GM12878 (cell line): ENCODE results near the gene PDE11A. TPM values are rescaled to one million over a fixed set of nuclear protein-coding genes. Genes with fewer than 3 reads are reported as not detected.

Experiments used
- ATAC-seq: fragments of 200-7000 bp; cut with Tn5 transposase; 3 replicates; pipeline ENCODE4 v1.9.1; 2020; ENCODE audit warnings: mild to moderate bottlenecking, moderate library complexity
- BruUV-seq: library from RNA; stranded (reverse); fragments of 400-500 nt; replicated peaks from 2 replicates; lab custom pipeline; 2021; lab: Mats Ljungman, UMichigan
- CTCF ChIA-PET: fragments of 300-600 bp; sonication (Branson Sonifier 250); formaldehyde crosslinking; extraction: SDS; loops from one replicate; lab custom pipeline; 2021; ENCODE audit warnings: inconsistent platforms; lab: Yijun Ruan, JAX
- POLR2A ChIA-PET: fragments of 350-600 bp; formaldehyde crosslinking; extraction: SDS; loops from one replicate; lab custom pipeline; 2021; ENCODE audit warnings: inconsistent platforms; lab: Charles Lee
- RAD21 ChIA-PET: fragments of 300-600 bp; sonication (Branson Sonifier 250); formaldehyde crosslinking; loops from one replicate; lab custom pipeline; 2023; ENCODE audit warnings: antibody characterized with exemption; ENCODE audit not compliant: unreplicated experiment; lab: Charles Lee
- SMC1A ChIA-PET: fragments of 300-600 bp; sonication (Branson Sonifier 250); formaldehyde crosslinking; loops from one replicate; lab custom pipeline; 2023; ENCODE audit not compliant: unreplicated experiment, uncharacterized antibody; lab: Charles Lee
- DNase-seq: peaks from one replicate; pipeline ENCODE4 v3.0.0-alpha.2; 2011; ENCODE audit warnings: low read depth, low spot score
- FAIRE-seq: peaks from 3 replicates; lab custom pipeline; 2011; peaks lifted over from hg19 to GRCh38; lab: Jason Lieb, UNC
- H2AFZ ChIP-seq: 2 replicates; pipeline ENCODE4 v1.6.0; 2011; ENCODE audit warnings: low read depth, low read length, control low read depth; ENCODE audit not compliant: control insufficient read depth
- H3K27ac ChIP-seq: 2 replicates; pipeline ENCODE4 v1.5.1; 2011; ENCODE audit warnings: control low read depth; ENCODE audit not compliant: control insufficient read depth, insufficient read depth
- H3K27me3 ChIP-seq, 2 experiments: replicated peaks in 1 of 2; 2 replicates each; pipeline versions ENCODE4 v1.6.0 to v1.6.1; 2011; ENCODE audit warnings: low read length in 1 of 2; ENCODE audit not compliant: control insufficient read depth in 2 of 2, insufficient read depth in 2 of 2
- H3K36me3 ChIP-seq, 2 experiments: 2 replicates each; pipeline ENCODE4 v1.5.1; 2011; ENCODE audit warnings: low read length in 1 of 2; ENCODE audit not compliant: control insufficient read depth in 2 of 2, insufficient read depth in 2 of 2
- H3K4me1 ChIP-seq: 2 replicates; pipeline ENCODE4 v1.6.1; 2011; ENCODE audit warnings: mild to moderate bottlenecking, low read length, moderate library complexity, mixed read lengths; ENCODE audit not compliant: control insufficient read depth, insufficient read depth
- H3K4me2 ChIP-seq: 2 replicates; pipeline ENCODE4 v1.6.0; 2011; ENCODE audit warnings: control low read depth; ENCODE audit not compliant: control insufficient read depth, insufficient read depth
- H3K4me3 ChIP-seq: fragments of 200-600 bp; sonication (generic); 2 replicates; pipeline ENCODE4 v1.5.1; 2016
- H3K79me2 ChIP-seq: 2 replicates; pipeline ENCODE4 v1.6.0; 2011; ENCODE audit warnings: low read length; ENCODE audit not compliant: control insufficient read depth, insufficient read depth
- H3K9ac ChIP-seq: 2 replicates; pipeline ENCODE4 v1.8.0; 2011; ENCODE audit warnings: low read length, control low read depth, mixed read lengths; ENCODE audit not compliant: control insufficient read depth, insufficient read depth
- H3K9me3 ChIP-seq: replicated peaks from 3 replicates; pipeline ENCODE4 v1.5.1; 2011; ENCODE audit warnings: mild to moderate bottlenecking, low read length; ENCODE audit not compliant: control insufficient read depth, insufficient read depth
- H4K20me1 ChIP-seq: 2 replicates; pipeline ENCODE4 v1.6.0; 2011; ENCODE audit not compliant: control insufficient read depth, insufficient read depth
- CBFB ChIP-seq: IDR thresholded peaks from 2 replicates; pipeline ENCODE4 v1.6.1; 2016; ENCODE audit warnings: antibody characterized with exemption, low read depth
- CHD1 ChIP-seq: IDR thresholded peaks from 2 replicates; pipeline ENCODE4 v1.6.1; 2012; ENCODE audit warnings: low read depth, low read length, improper control_type of control experiment
- CHD2 ChIP-seq: IDR thresholded peaks from 2 replicates; pipeline ENCODE4 v1.6.1; 2011; ENCODE audit warnings: low read depth, low read length, improper control_type of control experiment, borderline replicate concordance
- CHD4 ChIP-seq: fragments of 200-600 bp; sonication (generic); IDR thresholded peaks from 2 replicates; pipeline ENCODE4 v1.6.1; 2016; ENCODE audit warnings: mild to moderate bottlenecking
- CREB1 ChIP-seq: IDR thresholded peaks from 2 replicates; pipeline ENCODE4 v1.6.1; 2012; ENCODE audit warnings: low read depth, mild to moderate bottlenecking, inconsistent platforms
- EZH2 ChIP-seq: IDR thresholded peaks from 2 replicates; pipeline ENCODE4 v1.6.1; 2012; ENCODE audit warnings: low read depth, mild to moderate bottlenecking, control low read depth, inconsistent platforms, low read length, borderline replicate concordance; ENCODE audit not compliant: control insufficient read depth
- KAT2A ChIP-seq: conservative IDR thresholded peaks from 2 replicates; pipeline ENCODE4 v1.6.1; 2011; ENCODE audit warnings: low read depth, low read length; ENCODE audit not compliant: control insufficient read depth
- MAX ChIP-seq: IDR thresholded peaks from 2 replicates; pipeline ENCODE4 v1.6.1; 2012; ENCODE audit warnings: low read depth, low read length, improper control_type of control experiment
- MYC ChIP-seq: IDR thresholded peaks from 2 replicates; pipeline ENCODE4 v1.6.1; 2011; ENCODE audit warnings: mild to moderate bottlenecking, low read length, moderate library complexity, inconsistent platforms; ENCODE audit not compliant: insufficient read depth, insufficient replicate concordance, insufficient read length, severe bottlenecking
- SMAD1 ChIP-seq: fragments of 450-650 bp; IDR thresholded peaks from 2 replicates; pipeline ENCODE4 v1.6.1; 2018; ENCODE audit warnings: mild to moderate bottlenecking, low read depth; ENCODE audit not compliant: partially characterized antibody
- SP1 ChIP-seq: IDR thresholded peaks from one replicate; pipeline ENCODE4 v1.6.1; 2011; ENCODE audit warnings: low read depth, low read length
- SPI1 ChIP-seq: IDR thresholded peaks from 2 replicates; pipeline ENCODE4 v1.6.1; 2011; ENCODE audit warnings: low read depth, mild to moderate bottlenecking, low read length, moderate library complexity, borderline replicate concordance; ENCODE audit not compliant: insufficient read depth
- STAT3 ChIP-seq: IDR thresholded peaks from 2 replicates; pipeline ENCODE4 v1.6.1; 2011; ENCODE audit warnings: low read depth, low read length, improper control_type of control experiment
- TARDBP ChIP-seq: IDR thresholded peaks from 2 replicates; pipeline ENCODE4 v1.6.1; 2016; ENCODE audit warnings: borderline replicate concordance
- USF1 ChIP-seq: IDR thresholded peaks from 2 replicates; pipeline ENCODE4 v1.6.1; 2011; ENCODE audit warnings: borderline replicate concordance, low read depth, mild to moderate bottlenecking, moderate library complexity, mixed read lengths, low read length; ENCODE audit not compliant: insufficient read depth; ENCODE audit errors: extremely low read length
- YBX1 ChIP-seq: fragments of 450-650 bp; IDR thresholded peaks from 2 replicates; pipeline ENCODE4 v1.6.1; 2016; ENCODE audit warnings: antibody characterized with exemption
- ZBTB40 ChIP-seq: fragments of 450-650 bp; IDR thresholded peaks from 2 replicates; pipeline ENCODE4 v1.6.1; 2016; ENCODE audit warnings: mild to moderate bottlenecking, moderate library complexity, borderline replicate concordance
- ZZZ3 ChIP-seq: IDR thresholded peaks from 2 replicates; pipeline ENCODE4 v1.6.1; 2011; ENCODE audit warnings: low read depth; ENCODE audit not compliant: control insufficient read depth, insufficient read length
- WGBS: methylation state at CpG from one replicate; pipeline ENCODE4 v1.1.6; 2016; ENCODE audit warnings: low lambda C conversion rate; ENCODE audit not compliant: insufficient replicate concordance, insufficient coverage; ENCODE audit errors: missing lambda C conversion rate; 5-methylcytosine and 5-hydroxymethylcytosine counted together
- in situ Hi-C: fragments of 300-500 bp; cut with MboI; formaldehyde crosslinking; loops from 9 replicates; pipeline ENCODE4 v1.14.3; 2018; ENCODE audit warnings: mixed read lengths
- intact Hi-C: fragments of 100-400 bp; cut with micrococcal nuclease; formaldehyde crosslinking; loops from one replicate; pipeline ENCODE4 v1.14.2; 2022; ENCODE audit not compliant: unreplicated experiment
- polyA plus RNA-seq, 11 experiments: library from polyadenylated mRNA; depleted of rRNA in 4 of 11; unstranded in 6 of 11; stranded (reverse) in 5 of 11; fragments of >200 nt; fragmentation: Nextera tagmentation in 4 of 11; fragmentation: Illumina TruSeq in 1 of 11; extraction: Ambion mirVana in 4 of 11; extraction: Trizol in 1 of 11; gene quantifications; 1 replicate in 1 of 11; 2 replicates in 10 of 11; pipeline versions ENCODE4 v1.2.1 to v1.2.3, GENCODE V29; 2011 to 2016; ENCODE audit warnings: inconsistent platforms in 2 of 11, missing spikeins in 2 of 11, low read depth in 1 of 11
- total RNA-seq, 4 experiments: library from RNA; depleted of rRNA in 3 of 4; stranded (reverse); fragments of >200 nt in 3 of 4; fragmentation: Illumina TruSeq in 1 of 4; extraction: Trizol in 1 of 4; gene quantifications; 2 replicates each; pipeline versions ENCODE4 v1.2.1 to v1.2.3, GENCODE V29; 2013 to 2021

The PDE11A gene
- total and polyA plus RNA-seq, 10 of the 15 experiments (the other 5 are each of a cell fraction or from before 2014, with no cell fraction given), result 0.01 to 0.17 (median 0.06) TPM; not detected in 5

- Histone ChIP-seq H3K27ac (no peak overlapping the region), H3K4me2 (no peak overlapping the region), H3K9ac (no peak overlapping the region), H3K4me3 (no peak overlapping the region), H3K4me1 (no peaks in the 10 kb centered on the region), H3K9me3 (no peaks in the 10 kb centered on the region), H3K79me2 (no peaks in the 10 kb centered on the region), H3K36me3 (no peaks in the 10 kb centered on the region), H4K20me1 (no peaks in the 10 kb centered on the region), H2AFZ (no peak overlapping the region), H3K27me3 (no peaks in the 10 kb centered on the region)
- in situ Hi-C loops (no loop called here), intact Hi-C loops (no loop called here)
- ChIA-PET SMC1A (interaction anchor here (1.3 kb wide), 1 partner anchor 9 kb away, joined by 5 read pairs; no protein-coding TSS in a partner anchor), POLR2A (no interaction called here), RAD21 (no interaction called here), CTCF (interaction anchor here (1.4 kb wide), 1 partner anchor 11 kb away, joined by 4 read pairs; no protein-coding TSS in a partner anchor)
- BruUV-seq, result no TSS peak
- DNase-seq (no peak), ATAC-seq (no peak), FAIRE-seq (no peak)
- 35% methylated on average over 2 of the region's 2 CpGs for WGBS
- TF ChIP-seq KAT2A, result no peak
- no peak for TF ChIP-seq CBFB
- no peak for TF ChIP-seq USF1
- no peak for TF ChIP-seq ZBTB40
- TF ChIP-seq CHD2, result no peak
- TF ChIP-seq CREB1, result no peak
- TF ChIP-seq TARDBP, result no peak
- TF ChIP-seq MAX, result no peak
- TF ChIP-seq CHD1, result no peak
- TF ChIP-seq ZZZ3, result no peak
- no peak for TF ChIP-seq CHD4
- no peak for TF ChIP-seq STAT3
- TF ChIP-seq EZH2, result no peak
- no peak for TF ChIP-seq SMAD1
- TF ChIP-seq YBX1, result no peak
- no peak for TF ChIP-seq SPI1
- no peak for TF ChIP-seq MYC
- no peak for TF ChIP-seq SP1
Observed at GRCh38 chr2:177692042-177692782, 380.4 kb downstream of the PDE11A start.
